HAP-1 (cell line): ENCODE results near the gene ZNF77.
"Not testable (repeated sequence)": the region's sequence is repeated elsewhere in the genome, so short reads cannot be mapped to it uniquely, and the experiment has no call there.

Experiments
- DNase-seq, 2 experiments: peaks; one replicate each; pipeline ENCODE4 v3.0.0-alpha.2; 2016 to 2020; ENCODE audit warnings: low spot score in 2 of 2
- H3K27me3 ChIP-seq: fragments of 250-450 bp; sonication (Bioruptor Pico); 2 replicates; pipeline ENCODE4 v1.5.1; 2020; ENCODE audit warnings: low read depth, mild to moderate bottlenecking, moderate library complexity
- H3K36me3 ChIP-seq: fragments of 250-450 bp; sonication (Bioruptor Pico); replicated peaks from 2 replicates; pipeline ENCODE4 v1.5.1; 2020; ENCODE audit warnings: mild to moderate bottlenecking
- H3K4me1 ChIP-seq: fragments of 250-450 bp; sonication (Bioruptor Pico); 2 replicates; pipeline ENCODE4 v1.5.1; 2020; ENCODE audit warnings: mild to moderate bottlenecking
- H3K4me3 ChIP-seq: fragments of 250-450 bp; sonication (Bioruptor Pico); 2 replicates; pipeline ENCODE4 v1.5.1; 2020; ENCODE audit warnings: mild to moderate bottlenecking, moderate library complexity
- H3K9me3 ChIP-seq: fragments of 250-450 bp; sonication (Bioruptor Pico); 2 replicates; pipeline ENCODE4 v1.5.1; 2020; ENCODE audit warnings: mild to moderate bottlenecking, moderate library complexity
- in situ Hi-C: fragments of 300-500 bp; cut with MboI; formaldehyde crosslinking; loops from 3 replicates; pipeline ENCODE4 v1.14.3; 2020; ENCODE audit warnings: low sequenced_read_pairs, inconsistent platforms, mixed read lengths

The ZNF77 gene

GRCh38 chr19:2926341-2927031 lies 18.3 kb downstream of the ZNF77 start:
- H3K4me3 ChIP-seq, result no peak overlapping the region
- H3K4me1 ChIP-seq, result no peaks in the 10 kb centered on the region
- no peak for DNase-seq
- no peaks in the 10 kb centered on the region for H3K27me3 ChIP-seq
- in situ Hi-C loops, result no loop called here
- no peaks in the 10 kb centered on the region for H3K9me3 ChIP-seq
- H3K36me3 ChIP-seq, result no peaks in the 10 kb centered on the region; the same call in 1 of the 2 replicates

GRCh38 chr19:2923510-2923909 lies 21.3 kb downstream of the ZNF77 start:
- in situ Hi-C loops, result no loop called here
- Histone ChIP-seq H3K36me3 (peaks cover 12% of the 10 kb centered on the region), H3K27me3 (no peaks in the 10 kb centered on the region), H3K4me1 (no peaks in the 10 kb centered on the region), H3K9me3 (0 out of 2 replicates have a peak, but pooled peaks cover 5% of the 10 kb centered on the region), H3K4me3 (no peak overlapping the region)
- DNase-seq, result no peak

GRCh38 chr19:2922987-2923386 lies 21.8 kb downstream of the ZNF77 start:
- DNase-seq, result no peak
- Histone ChIP-seq H3K4me1 (no peaks in the 10 kb centered on the region), H3K27me3 (no peaks in the 10 kb centered on the region)

DNA sequence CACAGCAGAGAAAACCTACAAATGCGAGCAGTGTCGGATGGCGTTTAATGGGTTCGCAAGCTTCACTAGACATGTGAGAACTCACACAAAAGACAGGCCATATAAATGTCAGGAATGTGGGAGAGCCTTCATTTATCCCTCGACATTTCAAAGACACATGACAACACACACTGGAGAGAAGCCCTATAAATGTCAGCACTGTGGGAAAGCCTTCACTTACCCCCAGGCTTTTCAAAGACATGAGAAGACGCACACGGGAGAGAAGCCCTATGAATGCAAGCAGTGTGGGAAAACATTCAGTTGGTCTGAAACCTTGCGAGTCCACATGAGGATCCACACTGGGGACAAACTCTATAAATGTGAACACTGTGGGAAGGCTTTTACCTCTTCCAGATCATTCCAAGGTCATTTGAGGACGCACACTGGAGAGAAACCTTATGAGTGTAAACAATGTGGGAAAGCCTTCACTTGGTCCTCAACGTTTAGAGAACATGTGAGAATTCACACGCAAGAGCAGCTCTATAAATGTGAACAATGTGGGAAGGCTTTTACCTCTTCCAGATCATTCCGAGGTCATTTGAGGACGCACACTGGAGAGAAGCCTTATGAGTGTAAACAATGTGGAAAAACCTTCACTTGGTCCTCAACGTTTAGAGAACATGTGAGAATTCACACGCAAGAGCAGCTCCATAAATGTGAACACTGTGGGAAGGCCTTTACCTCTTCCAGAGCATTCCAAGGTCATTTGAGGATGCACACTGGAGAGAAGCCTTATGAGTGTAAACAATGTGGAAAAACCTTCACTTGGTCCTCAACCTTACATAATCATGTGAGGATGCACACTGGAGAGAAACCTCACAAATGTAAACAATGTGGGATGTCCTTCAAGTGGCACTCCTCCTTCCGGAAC lies 27.2 kb downstream of the ZNF77 start:
- Histone ChIP-seq H3K4me1 (no peaks in the 10 kb centered on the region), H3K9me3 (peaks cover 39% of the 10 kb centered on the region), H3K27me3 (no peaks in the 10 kb centered on the region), H3K36me3 (peaks cover 47% of the 10 kb centered on the region), H3K4me3 (no peak overlapping the region)
- no peak for DNase-seq
- in situ Hi-C loops, result no loop called here

More at GRCh38 chr19:2922987-2923386, 21.8 kb downstream of the ZNF77 start:
- Histone ChIP-seq H3K36me3 (peaks cover 16% of the 10 kb centered on the region), H3K9me3 (0 out of 2 replicates have a peak, but pooled peaks cover 5% of the 10 kb centered on the region), H3K4me3 (no peak overlapping the region)
- in situ Hi-C loops, result no loop called here

DNA sequence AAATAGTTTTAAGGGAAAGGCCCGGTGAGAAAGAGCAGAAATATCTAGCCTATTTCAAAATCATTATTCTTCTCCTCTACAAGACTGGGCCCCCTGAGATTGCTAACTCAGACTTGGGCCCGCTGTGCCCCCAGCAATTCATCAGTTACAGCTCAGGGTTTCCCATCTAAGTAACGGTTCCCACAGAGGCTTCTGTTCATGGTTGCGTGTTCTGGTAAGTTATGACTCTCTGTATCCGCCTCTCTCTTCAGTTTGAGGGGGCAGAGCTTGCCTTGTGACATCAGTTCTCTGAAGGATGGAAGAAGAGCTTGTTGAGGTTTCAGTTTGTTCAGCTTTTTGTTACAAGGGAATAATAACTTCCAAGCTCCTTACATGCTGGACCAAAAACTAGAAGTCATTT lies 32.5 kb downstream of the ZNF77 start:
- H3K27me3 ChIP-seq, result no peaks in the 10 kb centered on the region
- no peak overlapping the region for H3K4me3 ChIP-seq
- no peaks in the 10 kb centered on the region for H3K4me1 ChIP-seq
- in situ Hi-C loops, result no loop called here
- peaks cover 26% of the 10 kb centered on the region for H3K36me3 ChIP-seq
- no peak for DNase-seq
- H3K9me3 ChIP-seq, result peaks cover 32% of the 10 kb centered on the region

GRCh38 chr19:2906631-2907195 lies 38.1 kb downstream of the ZNF77 start:
- no peaks in the 10 kb centered on the region for H3K27me3 ChIP-seq
- in situ Hi-C loops, result no loop called here
- DNase-seq, result no peak
- no peaks in the 10 kb centered on the region for H3K36me3 ChIP-seq
- no peak overlapping the region for H3K4me3 ChIP-seq
- no peaks in the 10 kb centered on the region for H3K4me1 ChIP-seq
- peaks cover 3% of the 10 kb centered on the region for H3K9me3 ChIP-seq

GRCh38 chr19:2905918-2906519 lies 38.8 kb downstream of the ZNF77 start:
- Histone ChIP-seq H3K27me3 (no peaks in the 10 kb centered on the region), H3K9me3 (peaks cover 3% of the 10 kb centered on the region), H3K36me3 (no peaks in the 10 kb centered on the region), H3K4me3 (no peak overlapping the region), H3K4me1 (no peaks in the 10 kb centered on the region)
- no peak for DNase-seq
- in situ Hi-C loops, result no loop called here

- in situ Hi-C loops, H3K36me3 ChIP-seq, H3K4me1 ChIP-seq: not testable (repeated sequence)
Observed at GRCh38 chr19:2903326-2903725, 41.4 kb downstream of the ZNF77 start.

GRCh38 chr19:2902590-2903218 lies 42.1 kb downstream of the ZNF77 start:
- no peaks in the 10 kb centered on the region for H3K36me3 ChIP-seq
- in situ Hi-C loops, result no loop called here
- no peak for DNase-seq
- no peaks in the 10 kb centered on the region for H3K4me1 ChIP-seq
- peak overlapping the region; percentile 71; the same call in 1 of the 2 replicates for H3K4me3 ChIP-seq
- H3K27me3 ChIP-seq, result no peaks in the 10 kb centered on the region
- peaks cover 3% of the 10 kb centered on the region; the same call in 1 of the 2 replicates for H3K9me3 ChIP-seq

More at GRCh38 chr19:2903326-2903725, 41.4 kb downstream of the ZNF77 start:
- not testable (repeated sequence) for H3K27me3 ChIP-seq, H3K9me3 ChIP-seq, H3K4me3 ChIP-seq, DNase-seq

- no peaks in the 10 kb centered on the region for H3K4me1 ChIP-seq
- DNase-seq, result peak; percentile 96 to 100
- no peaks in the 10 kb centered on the region for H3K27me3 ChIP-seq
- peaks cover 8% of the 10 kb centered on the region; the same call in 1 of the 2 replicates for H3K9me3 ChIP-seq
- in situ Hi-C loops, result no loop called here
- H3K4me3 ChIP-seq, result peak within 1 kb of the TSS; percentile 71
- no peaks in the 10 kb centered on the region for H3K36me3 ChIP-seq
Observed at GRCh38 chr19:2900296-2901252, 44.2 kb downstream of the ZNF77 start, which contains the start of gene ZNF57. ZNF57 (plus strand) TSS chr19:2900928; CDS start chr19:2901046, 118 bp downstream.

GRCh38 chr19:2896694-2897093 lies 48.1 kb downstream of the ZNF77 start:
- in situ Hi-C loops, result no loop called here
- peaks cover 8% of the 10 kb centered on the region; the same call in 1 of the 2 replicates for H3K9me3 ChIP-seq
- no peak overlapping the region for H3K4me3 ChIP-seq

DNA sequence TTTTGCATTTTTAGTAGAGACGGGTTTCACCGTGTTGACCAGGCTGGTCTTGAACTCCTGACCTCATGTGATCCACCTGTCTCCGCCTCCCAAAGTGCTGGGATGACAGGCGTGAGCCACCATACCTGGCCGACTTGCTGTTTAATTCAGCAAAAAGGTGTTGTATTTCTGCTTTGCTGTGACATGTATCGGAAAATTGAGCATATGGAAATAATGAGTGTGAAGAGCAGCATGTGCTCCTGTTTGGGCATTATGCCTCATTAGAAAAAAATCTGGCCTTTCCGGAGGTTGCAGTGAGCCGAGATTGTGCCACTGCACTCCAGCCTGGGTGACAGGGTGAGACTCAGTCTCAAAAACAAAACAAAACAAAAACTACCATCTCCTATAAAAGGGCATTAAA lies 54.2 kb downstream of the ZNF77 start:
- H3K4me3 ChIP-seq, H3K9me3 ChIP-seq: not testable (repeated sequence)

More at GRCh38 chr19:2896694-2897093, 48.1 kb downstream of the ZNF77 start:
- Histone ChIP-seq H3K4me1 (no peaks in the 10 kb centered on the region), H3K27me3 (no peaks in the 10 kb centered on the region), H3K36me3 (no peaks in the 10 kb centered on the region)
- no peak for DNase-seq

More for the DNA sequence above, 54.2 kb downstream of the ZNF77 start:
- H3K27me3 ChIP-seq, H3K36me3 ChIP-seq, in situ Hi-C loops, DNase-seq, H3K4me1 ChIP-seq: not testable (repeated sequence)
